Peyer's patch (tissue), 4 donors: Measurements from ENCODE around the gene CRYGC.

Source experiments
- CTCF ChIP-seq, 6 experiments: fragments of 450-650 bp in 4 of 6; fragments of 200-600 bp in 2 of 6; sonication (generic) in 1 of 6; IDR thresholded peaks; one replicate each; pipeline ENCODE4 v1.5.1; 2017 to 2019; ENCODE audit warnings: antibody characterized with exemption in 6 of 6, mild to moderate bottlenecking in 3 of 6, moderate library complexity in 1 of 6
- POLR2A ChIP-seq, 2 donors: fragments of 450-650 bp; IDR thresholded peaks; one replicate each; pipeline ENCODE4 v1.5.1; 2017; ENCODE audit warnings: antibody characterized with exemption in 2 of 2, mild to moderate bottlenecking in 2 of 2, moderate library complexity in 2 of 2

- TF ChIP-seq CTCF (IDR thresholded peaks at IDR 0.05) (no peak), POLR2A (IDR thresholded peaks at IDR 0.05) (no peak)
These were observed 12.8 kb upstream of the CRYGC start for GRCh38 chr2:208142240-208142924.
